GM21367 (cell line): ENCODE measurements around the gene SLC3A2.

Source experiments
- ATAC-seq: cut with Tn5 transposase; IDR thresholded peaks from one replicate; pipeline ENCODE4 v1.9.1; 2021; ENCODE audit not compliant: unreplicated experiment

The SLC3A2 gene

GRCh38 chr11:62880231-62880802 is 379 bp upstream of the SLC3A2 start:
- no peak for ATAC-seq

- peak; percentile 32 for ATAC-seq
Measured at GRCh38 chr11:62881579-62882430, 1.1 kb downstream of the SLC3A2 start.

- no peak for ATAC-seq
Measured at GRCh38 chr11:62882431-62882749, 1.7 kb downstream of the SLC3A2 start.

- no peak for ATAC-seq
Measured at GRCh38 chr11:62882788-62883501, 2.2 kb downstream of the SLC3A2 start.

- ATAC-seq, result no peak
Measured at GRCh38 chr11:62883673-62884072, 3.0 kb downstream of the SLC3A2 start.

- no peak for ATAC-seq
Measured at GRCh38 chr11:62885137-62885750, 4.5 kb downstream of the SLC3A2 start.

- ATAC-seq, result no peak
Measured at GRCh38 chr11:62888406-62888805, 7.7 kb downstream of the SLC3A2 start.

GRCh38 chr11:62889126-62889483 is 8.4 kb downstream of the SLC3A2 start:
- no peak for ATAC-seq

GRCh38 chr11:62889484-62890437 is 9.1 kb downstream of the SLC3A2 start:
- no peak for ATAC-seq

- ATAC-seq, result no peak
Measured at GRCh38 chr11:62892077-62892922, 11.6 kb downstream of the SLC3A2 start.

GRCh38 chr11:62895501-62895900 is 14.8 kb downstream of the SLC3A2 start:
- no peak for ATAC-seq

- ATAC-seq, result no peak
Measured at GRCh38 chr11:62896049-62896448, 15.4 kb downstream of the SLC3A2 start.

GRCh38 chr11:62897311-62897710 is 16.6 kb downstream of the SLC3A2 start:
- ATAC-seq, result no peak

GRCh38 chr11:62898027-62898426 is 17.3 kb downstream of the SLC3A2 start:
- no peak for ATAC-seq

- ATAC-seq, result no peak
Measured at GRCh38 chr11:62902932-62903331, 22.2 kb downstream of the SLC3A2 start.

GRCh38 chr11:62905296-62905695 is 24.6 kb downstream of the SLC3A2 start:
- ATAC-seq, result no peak

- no peak for ATAC-seq
Measured at GRCh38 chr11:62905927-62906531, 25.3 kb downstream of the SLC3A2 start.

GRCh38 chr11:62908468-62909072 is 27.9 kb downstream of the SLC3A2 start:
- no peak for ATAC-seq
